Stimulated activated CD8-positive, alpha-beta memory T cell treated with anti-CD3 and anti-CD28 coated beads, Interleukin-12 subunit alpha, Interleukin-12 subunit beta, amount 100 ng/mL, for 24 hours (primary cell): ENCODE results near the gene RNF150.

Experiments used
- DNase-seq: peaks from one replicate; pipeline ENCODE4 v3.0.0-alpha.2; 2020; ENCODE audit errors: extremely low read depth

Gene RNF150

GRCh38 chr4:140865253-140866217 lies 267.7 kb downstream of the RNF150 start:
- no peak for DNase-seq

- no peak for DNase-seq
These were observed 270.1 kb downstream of the RNF150 start for GRCh38 chr4:140863197-140863596.

- DNase-seq, result no peak
These were observed 271.2 kb downstream of the RNF150 start for GRCh38 chr4:140862177-140862442.

GRCh38 chr4:140861359-140862176 lies 271.7 kb downstream of the RNF150 start:
- peak; percentile 9 for DNase-seq

- DNase-seq, result no peak
These were observed 274.4 kb downstream of the RNF150 start for GRCh38 chr4:140858897-140859296.

- no peak for DNase-seq
These were observed 276.2 kb downstream of the RNF150 start for GRCh38 chr4:140857111-140857510.

- DNase-seq, result no peak
These were observed 276.6 kb downstream of the RNF150 start for GRCh38 chr4:140856621-140857062.

GRCh38 chr4:140854168-140854567 lies 279.1 kb downstream of the RNF150 start:
- no peak for DNase-seq

- no peak for DNase-seq
These were observed 281.5 kb downstream of the RNF150 start for GRCh38 chr4:140851804-140852203.

- no peak for DNase-seq
These were observed 282.1 kb downstream of the RNF150 start for GRCh38 chr4:140851032-140851636.

GRCh38 chr4:140849526-140849925 lies 283.7 kb downstream of the RNF150 start:
- no peak for DNase-seq

GRCh38 chr4:140846736-140847135 lies 286.5 kb downstream of the RNF150 start:
- no peak for DNase-seq

- DNase-seq, result no peak
These were observed 289.2 kb downstream of the RNF150 start for GRCh38 chr4:140844061-140844460.

GRCh38 chr4:140841186-140841585 lies 292.1 kb downstream of the RNF150 start:
- no peak for DNase-seq

GRCh38 chr4:140839888-140840790 lies 293.1 kb downstream of the RNF150 start:
- DNase-seq, result no peak

- no peak for DNase-seq
These were observed 293.9 kb downstream of the RNF150 start for GRCh38 chr4:140839406-140839805.

GRCh38 chr4:140837736-140838135 lies 295.5 kb downstream of the RNF150 start:
- no peak for DNase-seq

GRCh38 chr4:140834839-140835495 lies 298.3 kb downstream of the RNF150 start:
- no peak for DNase-seq

- no peak for DNase-seq
These were observed 300.0 kb downstream of the RNF150 start for GRCh38 chr4:140833280-140833679.

- no peak for DNase-seq
These were observed 303.4 kb downstream of the RNF150 start for GRCh38 chr4:140829825-140830224.

- no peak for DNase-seq
These were observed 306.6 kb downstream of the RNF150 start for GRCh38 chr4:140826701-140827027.
